ENCODE results near the gene RO60. TPM values are rescaled to one million over a fixed set of nuclear protein-coding genes. Genes with fewer than 3 reads are reported as not detected.

RO60 gene
- total and polyA plus RNA-seq, 2 of the 13 experiments (the other 11 are each of a cell fraction or from before 2014, with no cell fraction given): 20.3 to 53.7 TPM

DNA sequence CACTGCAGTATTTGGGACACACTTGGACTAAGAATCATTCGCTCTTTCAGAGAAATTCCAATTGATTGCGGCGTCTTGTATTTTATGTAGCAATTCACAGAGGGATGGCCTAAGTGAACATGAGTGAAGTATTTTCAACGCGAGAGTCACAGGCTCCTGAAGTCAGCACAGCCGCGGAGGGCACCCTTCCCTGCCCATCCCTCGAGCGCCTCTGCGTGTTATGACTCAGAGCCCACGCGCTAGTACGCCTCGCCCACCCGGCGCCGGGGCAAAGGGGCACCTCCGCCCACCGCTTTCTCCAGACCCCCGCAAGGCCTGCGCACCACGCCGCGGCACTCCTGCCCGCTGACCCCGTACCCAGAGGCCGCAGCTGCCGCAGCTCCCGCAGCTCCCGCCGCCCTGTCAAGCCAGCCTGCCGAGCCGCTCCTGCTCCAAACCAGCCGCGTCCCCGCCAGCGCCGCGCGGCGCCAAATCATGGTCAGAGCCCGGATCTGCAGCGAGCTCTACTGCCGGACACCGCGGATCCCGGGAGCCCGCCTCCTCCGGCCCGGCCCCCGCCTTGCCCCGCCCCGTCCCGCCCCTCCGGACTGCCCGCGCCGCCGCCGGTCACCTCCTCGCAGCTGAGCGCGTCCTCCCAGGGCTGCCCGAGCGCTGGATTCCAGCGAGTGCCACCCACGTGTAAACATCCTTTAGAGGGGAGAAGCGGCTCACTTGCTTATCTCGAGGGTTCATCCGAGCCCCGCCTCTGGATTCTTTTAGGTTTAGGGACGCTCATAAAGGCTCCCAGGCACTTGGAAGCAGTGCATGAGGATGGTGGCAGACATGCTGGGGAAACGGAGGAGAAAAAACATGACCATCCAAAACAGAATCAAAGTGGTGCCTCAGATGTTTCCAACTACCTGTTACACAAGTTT lies 45.8 kb downstream of the RO60 start, which contains the start of gene GLRX2 (continued):
- TF ChIP-seq ZNF230 (CRISPR knock-in tag; IDR thresholded peaks at IDR 0.05) (no peak), MTF1 (CRISPR knock-in tag; IDR thresholded peaks at IDR 0.05) (no peak), ZSCAN22 (CRISPR knock-in tag; IDR thresholded peaks at IDR 0.05) (no peak), ZBTB1 (CRISPR knock-in tag; IDR thresholded peaks at IDR 0.05; ENCODE audit: borderline replicate concordance) (no peak), GTF2F1 (IDR thresholded peaks at IDR 0.05; ENCODE audit: low read length) (no peak), ZNF292 (CRISPR knock-in tag; IDR thresholded peaks at IDR 0.05; ENCODE audit: borderline replicate concordance, low read depth) (no peak), ZNF326 (CRISPR knock-in tag; IDR thresholded peaks at IDR 0.05; ENCODE audit: borderline replicate concordance) (no peak), ERF (CRISPR knock-in tag; IDR thresholded peaks at IDR 0.05) (peak; percentile 76; the same call in 1 of the 2 replicates), TAF1 (CRISPR knock-in tag; IDR thresholded peaks at IDR 0.05) (peak; percentile 88), CEBPG (CRISPR knock-in tag; IDR thresholded peaks at IDR 0.05) (no peak), PLRG1 (conservative IDR thresholded peaks at IDR 0.05) (no peak), ZKSCAN1 (IDR thresholded peaks at IDR 0.05; ENCODE audit: low read length) (no peak), ZNF644 (CRISPR knock-in tag; IDR thresholded peaks at IDR 0.05; ENCODE audit: low read depth) (no peak), XBP1 (CRISPR knock-in tag; IDR thresholded peaks at IDR 0.05) (no peak), ZNF331 (CRISPR knock-in tag; IDR thresholded peaks at IDR 0.05) (peak; percentile 67; the same call in 1 of the 2 replicates), TP53 (CRISPR knock-in tag; conservative IDR thresholded peaks at IDR 0.05) (no peak; the same call in 1 of the 2 replicates), CREM (IDR thresholded peaks at IDR 0.05) (no peak), CREM (CRISPR knock-in tag; IDR thresholded peaks at IDR 0.05) (no peak), SALL2 (CRISPR knock-in tag; IDR thresholded peaks at IDR 0.05) (peak; percentile 78; the same call in 1 of the 2 replicates), ZNF30 (CRISPR knock-in tag; IDR thresholded peaks at IDR 0.05) (no peak), MAFG (CRISPR knock-in tag; IDR thresholded peaks at IDR 0.05) (no peak)
- TF ChIP-seq, protein P1, sequence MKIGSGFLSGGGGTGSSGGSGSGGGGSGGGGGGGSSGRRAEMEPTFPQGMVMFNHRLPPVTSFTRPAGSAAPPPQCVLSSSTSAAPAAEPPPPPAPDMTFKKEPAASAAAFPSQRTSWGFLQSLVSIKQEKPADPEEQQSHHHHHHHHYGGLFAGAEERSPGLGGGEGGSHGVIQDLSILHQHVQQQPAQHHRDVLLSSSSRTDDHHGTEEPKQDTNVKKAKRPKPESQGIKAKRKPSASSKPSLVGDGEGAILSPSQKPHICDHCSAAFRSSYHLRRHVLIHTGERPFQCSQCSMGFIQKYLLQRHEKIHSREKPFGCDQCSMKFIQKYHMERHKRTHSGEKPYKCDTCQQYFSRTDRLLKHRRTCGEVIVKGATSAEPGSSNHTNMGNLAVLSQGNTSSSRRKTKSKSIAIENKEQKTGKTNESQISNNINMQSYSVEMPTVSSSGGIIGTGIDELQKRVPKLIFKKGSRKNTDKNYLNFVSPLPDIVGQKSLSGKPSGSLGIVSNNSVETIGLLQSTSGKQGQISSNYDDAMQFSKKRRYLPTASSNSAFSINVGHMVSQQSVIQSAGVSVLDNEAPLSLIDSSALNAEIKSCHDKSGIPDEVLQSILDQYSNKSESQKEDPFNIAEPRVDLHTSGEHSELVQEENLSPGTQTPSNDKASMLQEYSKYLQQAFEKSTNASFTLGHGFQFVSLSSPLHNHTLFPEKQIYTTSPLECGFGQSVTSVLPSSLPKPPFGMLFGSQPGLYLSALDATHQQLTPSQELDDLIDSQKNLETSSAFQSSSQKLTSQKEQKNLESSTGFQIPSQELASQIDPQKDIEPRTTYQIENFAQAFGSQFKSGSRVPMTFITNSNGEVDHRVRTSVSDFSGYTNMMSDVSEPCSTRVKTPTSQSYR (CRISPR knock-in tag; IDR thresholded peaks at IDR 0.05; ENCODE audit: borderline replicate concordance): no peak
- TF ChIP-seq, protein P2, sequence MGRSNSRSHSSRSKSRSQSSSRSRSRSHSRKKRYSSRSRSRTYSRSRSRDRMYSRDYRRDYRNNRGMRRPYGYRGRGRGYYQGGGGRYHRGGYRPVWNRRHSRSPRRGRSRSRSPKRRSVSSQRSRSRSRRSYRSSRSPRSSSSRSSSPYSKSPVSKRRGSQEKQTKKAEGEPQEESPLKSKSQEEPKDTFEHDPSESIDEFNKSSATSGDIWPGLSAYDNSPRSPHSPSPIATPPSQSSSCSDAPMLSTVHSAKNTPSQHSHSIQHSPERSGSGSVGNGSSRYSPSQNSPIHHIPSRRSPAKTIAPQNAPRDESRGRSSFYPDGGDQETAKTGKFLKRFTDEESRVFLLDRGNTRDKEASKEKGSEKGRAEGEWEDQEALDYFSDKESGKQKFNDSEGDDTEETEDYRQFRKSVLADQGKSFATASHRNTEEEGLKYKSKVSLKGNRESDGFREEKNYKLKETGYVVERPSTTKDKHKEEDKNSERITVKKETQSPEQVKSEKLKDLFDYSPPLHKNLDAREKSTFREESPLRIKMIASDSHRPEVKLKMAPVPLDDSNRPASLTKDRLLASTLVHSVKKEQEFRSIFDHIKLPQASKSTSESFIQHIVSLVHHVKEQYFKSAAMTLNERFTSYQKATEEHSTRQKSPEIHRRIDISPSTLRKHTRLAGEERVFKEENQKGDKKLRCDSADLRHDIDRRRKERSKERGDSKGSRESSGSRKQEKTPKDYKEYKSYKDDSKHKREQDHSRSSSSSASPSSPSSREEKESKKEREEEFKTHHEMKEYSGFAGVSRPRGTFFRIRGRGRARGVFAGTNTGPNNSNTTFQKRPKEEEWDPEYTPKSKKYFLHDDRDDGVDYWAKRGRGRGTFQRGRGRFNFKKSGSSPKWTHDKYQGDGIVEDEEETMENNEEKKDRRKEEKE (IDR thresholded peaks at IDR 0.05): no peak
- TF ChIP-seq, protein P3, sequence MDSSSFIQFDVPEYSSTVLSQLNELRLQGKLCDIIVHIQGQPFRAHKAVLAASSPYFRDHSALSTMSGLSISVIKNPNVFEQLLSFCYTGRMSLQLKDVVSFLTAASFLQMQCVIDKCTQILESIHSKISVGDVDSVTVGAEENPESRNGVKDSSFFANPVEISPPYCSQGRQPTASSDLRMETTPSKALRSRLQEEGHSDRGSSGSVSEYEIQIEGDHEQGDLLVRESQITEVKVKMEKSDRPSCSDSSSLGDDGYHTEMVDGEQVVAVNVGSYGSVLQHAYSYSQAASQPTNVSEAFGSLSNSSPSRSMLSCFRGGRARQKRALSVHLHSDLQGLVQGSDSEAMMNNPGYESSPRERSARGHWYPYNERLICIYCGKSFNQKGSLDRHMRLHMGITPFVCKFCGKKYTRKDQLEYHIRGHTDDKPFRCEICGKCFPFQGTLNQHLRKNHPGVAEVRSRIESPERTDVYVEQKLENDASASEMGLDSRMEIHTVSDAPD (CRISPR knock-in tag; IDR thresholded peaks at IDR 0.05): no peak

Measured in HepG2 (cell line).